ENCODE data around the gene JRKL. TPM values are rescaled to one million over a fixed set of nuclear protein-coding genes. Genes with fewer than 3 reads are reported as not detected.

JRKL gene
- total RNA-seq, 1 experiment from 2014 or later, result 16.6 TPM

GRCh38 chr11:96342961-96343711 is 46.7 kb upstream of the JRKL start, which contains the start of gene MAML2:
Gene MAML2, minus strand, starts transcription at chr11:96343195. Its CDS starts 1,300 bp downstream, at chr11:96341895.
- POLR2A ChIA-PET, result interaction anchor here (0.5 to 1.6 kb wide), 8 partner anchors 46 to 494 kb away, joined by 3 to 13 read pairs (median 4); partner anchors contain the start of genes CCDC82 and JRKL
- TF ChIP-seq, protein P1, sequence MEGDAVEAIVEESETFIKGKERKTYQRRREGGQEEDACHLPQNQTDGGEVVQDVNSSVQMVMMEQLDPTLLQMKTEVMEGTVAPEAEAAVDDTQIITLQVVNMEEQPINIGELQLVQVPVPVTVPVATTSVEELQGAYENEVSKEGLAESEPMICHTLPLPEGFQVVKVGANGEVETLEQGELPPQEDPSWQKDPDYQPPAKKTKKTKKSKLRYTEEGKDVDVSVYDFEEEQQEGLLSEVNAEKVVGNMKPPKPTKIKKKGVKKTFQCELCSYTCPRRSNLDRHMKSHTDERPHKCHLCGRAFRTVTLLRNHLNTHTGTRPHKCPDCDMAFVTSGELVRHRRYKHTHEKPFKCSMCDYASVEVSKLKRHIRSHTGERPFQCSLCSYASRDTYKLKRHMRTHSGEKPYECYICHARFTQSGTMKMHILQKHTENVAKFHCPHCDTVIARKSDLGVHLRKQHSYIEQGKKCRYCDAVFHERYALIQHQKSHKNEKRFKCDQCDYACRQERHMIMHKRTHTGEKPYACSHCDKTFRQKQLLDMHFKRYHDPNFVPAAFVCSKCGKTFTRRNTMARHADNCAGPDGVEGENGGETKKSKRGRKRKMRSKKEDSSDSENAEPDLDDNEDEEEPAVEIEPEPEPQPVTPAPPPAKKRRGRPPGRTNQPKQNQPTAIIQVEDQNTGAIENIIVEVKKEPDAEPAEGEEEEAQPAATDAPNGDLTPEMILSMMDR (IDR thresholded peaks at IDR 0.05; ENCODE audit: insufficient read depth in 1 of 2, low read depth in 1 of 2, low read length in 1 of 2, severe bottlenecking in 1 of 2, unreplicated experiment in 1 of 2), result peak; percentile 99
- Mint-ChIP-seq H3K27ac (ENCODE audit: unreplicated experiment) (peak within 1 kb of the TSS; percentile 68), H3K36me3 (ENCODE audit: insufficient read depth, unreplicated experiment) (no peaks in the 10 kb centered on the region), H3K4me1 (ENCODE audit: low read depth, unreplicated experiment) (peaks cover 24% of the 10 kb centered on the region), H3K4me3 (ENCODE audit: unreplicated experiment) (peak within 1 kb of the TSS; percentile 93), H3K9me3 (ENCODE audit: unreplicated experiment) (no peaks in the 10 kb centered on the region), H3K27me3 (ENCODE audit: insufficient read depth, unreplicated experiment) (no peaks in the 10 kb centered on the region)
- Histone ChIP-seq H3K4me3 (ENCODE audit: low read depth, low read length) (peak within 1 kb of the TSS; percentile 66), H3K27me3 (replicated peaks; ENCODE audit: control insufficient read depth, insufficient read depth, low read length) (no peaks in the 10 kb centered on the region), H3K9me3 (no peaks in the 10 kb centered on the region), H3K4me1 (peaks cover 19% of the 10 kb centered on the region), H3K36me3 (ENCODE audit: control insufficient read depth, insufficient read depth, low read length) (no peaks in the 10 kb centered on the region)
- peak; percentile 96 to 97 for DNase-seq
- intact Hi-C loops (cut with micrococcal nuclease; ENCODE audit: unreplicated experiment), result loop anchor here (1.0 to 5.0 kb wide), 16 partner anchors 21 to 506 kb away; partner anchors contain the start of genes CCDC82 and MTMR2
- CTCF ChIA-PET, result interaction anchor here (0.5 to 4.0 kb wide), 86 partner anchors 9 to 554 kb away, joined by 3 to 119 read pairs (median 5); partner anchors contain the start of genes CCDC82, FAM76B, JRKL and MTMR2
- no TSS peak for BruUV-seq (replicated peaks)

DNA sequence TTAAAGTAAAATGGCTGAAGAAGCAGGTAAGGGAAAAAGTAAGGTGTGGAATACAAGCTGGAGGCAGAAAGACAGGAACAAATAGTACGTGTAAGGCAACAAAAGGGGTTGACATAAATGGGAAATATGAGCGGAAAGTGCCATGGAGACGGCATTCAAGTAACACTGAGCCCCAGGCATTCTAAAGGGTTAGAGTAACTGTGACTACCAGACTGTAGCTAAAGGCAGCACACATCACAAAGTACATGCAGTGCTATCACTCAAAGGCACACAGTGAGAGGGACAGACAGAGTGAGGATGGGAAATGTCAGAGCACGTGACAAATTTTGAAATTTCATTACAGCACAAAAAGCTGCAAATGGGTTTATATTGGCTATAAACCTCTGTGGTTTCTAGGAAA is 33.0 kb upstream of the JRKL start:
- Mint-ChIP-seq H3K4me1 (ENCODE audit: low read depth, unreplicated experiment) (no peaks in the 10 kb centered on the region), H3K36me3 (ENCODE audit: insufficient read depth, unreplicated experiment) (peaks cover 13% of the 10 kb centered on the region)

GRCh38 chr11:96357794-96358193 is 32.0 kb upstream of the JRKL start:
- TF ChIP-seq, protein P1 (IDR thresholded peaks at IDR 0.05; ENCODE audit: insufficient read depth in 1 of 2, low read depth in 1 of 2, low read length in 1 of 2, severe bottlenecking in 1 of 2, unreplicated experiment in 1 of 2), result no peak
- ChIA-PET POLR2A (interaction anchor here (0.8 kb wide), 1 partner anchor 32 kb away, joined by 4 read pairs; the partner anchor contains the start of genes CCDC82 and JRKL), CTCF (no interaction called here)
- H3K27me3 ChIP-seq (replicated peaks; ENCODE audit: control insufficient read depth, insufficient read depth, low read length), result no peaks in the 10 kb centered on the region
- H3K36me3 ChIP-seq (ENCODE audit: control insufficient read depth, insufficient read depth, low read length), result no peaks in the 10 kb centered on the region
- Mint-ChIP-seq H3K27ac (ENCODE audit: unreplicated experiment) (no peak overlapping the region), H3K4me1 (ENCODE audit: low read depth, unreplicated experiment) (no peaks in the 10 kb centered on the region), H3K27me3 (ENCODE audit: insufficient read depth, unreplicated experiment) (no peaks in the 10 kb centered on the region), H3K36me3 (ENCODE audit: insufficient read depth, unreplicated experiment) (peaks cover 13% of the 10 kb centered on the region), H3K4me3 (ENCODE audit: unreplicated experiment) (no peak overlapping the region), H3K9me3 (ENCODE audit: unreplicated experiment) (no peaks in the 10 kb centered on the region)
- H3K4me1 ChIP-seq, result no peaks in the 10 kb centered on the region
- H3K4me3 ChIP-seq (ENCODE audit: low read depth, low read length), result no peak overlapping the region
- H3K9me3 ChIP-seq, result no peaks in the 10 kb centered on the region
- DNase-seq, result no peak
- BruUV-seq (replicated peaks), result no TSS peak
- intact Hi-C loops (cut with micrococcal nuclease; ENCODE audit: unreplicated experiment), result no loop called here

More for the DNA sequence above, 33.0 kb upstream of the JRKL start:
- ChIA-PET CTCF (no interaction called here), POLR2A (no interaction called here)
- TF ChIP-seq, protein P1 (IDR thresholded peaks at IDR 0.05; ENCODE audit: insufficient read depth in 1 of 2, low read depth in 1 of 2, low read length in 1 of 2, severe bottlenecking in 1 of 2, unreplicated experiment in 1 of 2), result no peak
- H3K4me3 ChIP-seq (ENCODE audit: low read depth, low read length), result no peak overlapping the region
- no peaks in the 10 kb centered on the region for H3K4me1 ChIP-seq
- no TSS peak for BruUV-seq (replicated peaks)
- Mint-ChIP-seq H3K9me3 (ENCODE audit: unreplicated experiment) (no peaks in the 10 kb centered on the region), H3K4me3 (ENCODE audit: unreplicated experiment) (no peak overlapping the region), H3K27me3 (ENCODE audit: insufficient read depth, unreplicated experiment) (no peaks in the 10 kb centered on the region), H3K27ac (ENCODE audit: unreplicated experiment) (no peak overlapping the region)
- DNase-seq, result no peak
- H3K9me3 ChIP-seq, result no peaks in the 10 kb centered on the region
- intact Hi-C loops (cut with micrococcal nuclease; ENCODE audit: unreplicated experiment), result no loop called here
- H3K36me3 ChIP-seq (ENCODE audit: control insufficient read depth, insufficient read depth, low read length), result no peaks in the 10 kb centered on the region
- H3K27me3 ChIP-seq (replicated peaks; ENCODE audit: control insufficient read depth, insufficient read depth, low read length), result no peaks in the 10 kb centered on the region
